ENCODE data around the gene ARHGEF3.
"Not testable (repeated sequence)": the region's sequence is repeated elsewhere in the genome, so short reads cannot be mapped to it uniquely, and the experiment has no call there.

ARHGEF3 gene

GRCh38 chr3:56720849-56721248, 80.9 kb downstream of the ARHGEF3 start:
- DNase-seq = no peak
- no peak overlapping the region for H3K27ac ChIP-seq
- TF ChIP-seq CTCF (IDR thresholded peaks at IDR 0.05; ENCODE audit: low read depth, low read length, missing control alignments) = no peak
- H3K36me3 ChIP-seq (replicated peaks) = no peaks in the 10 kb centered on the region
- H3K4me3 ChIP-seq (ENCODE audit: low read depth, low read length) = no peak overlapping the region
- no peaks in the 10 kb centered on the region for H3K27me3 ChIP-seq (replicated peaks)
- in situ Hi-C loops (cut with HindIII; ENCODE audit: low pct_ligation_motif_present, low sequenced_read_pairs) = loop anchor here (25.0 kb wide), 1 partner anchor 266 kb away; no protein-coding TSS in a partner anchor

- not testable (repeated sequence) for H3K27ac ChIP-seq
- in situ Hi-C loops (cut with HindIII; ENCODE audit: low pct_ligation_motif_present, low sequenced_read_pairs) = loop anchor here (25.0 kb wide), 1 partner anchor 268 kb away; no protein-coding TSS in a partner anchor
Measured at GRCh38 chr3:56718809-56719208, 82.9 kb downstream of the ARHGEF3 start.

DNA sequence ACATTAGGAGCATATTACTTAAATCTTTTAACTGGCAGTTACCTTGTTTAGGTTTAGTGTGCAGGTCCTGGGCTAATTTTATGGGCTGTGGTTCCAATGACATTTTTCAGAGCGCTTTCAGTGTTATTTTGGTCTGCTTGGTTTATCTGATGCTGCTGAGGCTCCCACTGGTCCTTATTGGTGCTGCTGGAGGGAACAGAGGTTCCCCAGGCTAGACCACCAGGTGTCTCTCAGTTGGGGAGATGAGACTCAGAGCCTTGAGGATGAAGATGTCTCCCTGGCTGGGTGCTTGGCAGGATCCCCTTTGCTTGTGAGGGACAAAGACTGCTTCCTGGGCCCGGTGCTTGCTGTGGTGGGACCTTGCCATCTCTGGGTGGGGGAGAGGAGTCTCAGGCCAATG, 90.4 kb downstream of the ARHGEF3 start:
- Histone ChIP-seq H3K27me3 (replicated peaks) (no peaks in the 10 kb centered on the region), H3K27ac (no peak overlapping the region), H3K4me3 (ENCODE audit: low read depth, low read length) (no peak overlapping the region), H3K36me3 (replicated peaks) (no peaks in the 10 kb centered on the region)
- no peak for DNase-seq
- in situ Hi-C loops (cut with HindIII; ENCODE audit: low pct_ligation_motif_present, low sequenced_read_pairs) = loop anchor here (25.0 kb wide), 1 partner anchor 276 kb away; no protein-coding TSS in a partner anchor
- no peak for TF ChIP-seq CTCF (IDR thresholded peaks at IDR 0.05; ENCODE audit: low read depth, low read length, missing control alignments)

More at GRCh38 chr3:56718809-56719208, 82.9 kb downstream of the ARHGEF3 start:
- H3K4me3 ChIP-seq (ENCODE audit: low read depth, low read length); DNase-seq; H3K27me3 ChIP-seq (replicated peaks); H3K36me3 ChIP-seq (replicated peaks): not testable (repeated sequence)

DNA sequence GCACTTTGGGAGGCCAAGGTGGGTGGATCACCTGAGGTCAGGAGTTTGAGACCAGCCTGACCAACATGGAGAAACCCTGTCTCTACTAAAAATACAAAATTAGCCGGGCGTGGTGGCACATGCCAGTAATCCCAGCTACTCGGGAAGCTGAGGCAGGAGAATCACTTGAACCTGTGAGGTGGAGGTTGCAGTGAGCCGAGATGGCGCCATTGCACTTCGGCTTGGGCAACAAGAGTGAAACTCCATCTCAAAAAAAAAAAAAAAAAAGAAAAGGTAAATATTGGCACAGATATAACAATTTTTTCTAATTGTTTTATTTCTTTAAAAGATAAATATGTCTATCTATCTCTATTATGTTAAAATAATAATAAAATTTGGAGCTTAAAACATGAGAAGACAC, 94.3 kb downstream of the ARHGEF3 start:
- not testable (repeated sequence) for H3K27ac ChIP-seq; DNase-seq; H3K4me3 ChIP-seq (ENCODE audit: low read depth, low read length); H3K27me3 ChIP-seq (replicated peaks); H3K36me3 ChIP-seq (replicated peaks)
- in situ Hi-C loops (cut with HindIII; ENCODE audit: low pct_ligation_motif_present, low sequenced_read_pairs) = loop anchor here (25.0 kb wide), 1 partner anchor 280 kb away; no protein-coding TSS in a partner anchor

GRCh38 chr3:56706629-56707028, 95.1 kb downstream of the ARHGEF3 start:
- in situ Hi-C loops (cut with HindIII; ENCODE audit: low pct_ligation_motif_present, low sequenced_read_pairs) = loop anchor here (25.0 kb wide), 1 partner anchor 281 kb away; no protein-coding TSS in a partner anchor
- Histone ChIP-seq H3K36me3 (replicated peaks) (no peaks in the 10 kb centered on the region), H3K4me3 (ENCODE audit: low read depth, low read length) (no peak overlapping the region), H3K27me3 (replicated peaks) (no peaks in the 10 kb centered on the region), H3K27ac (no peak overlapping the region)
- no peak for DNase-seq
- TF ChIP-seq CTCF (IDR thresholded peaks at IDR 0.05; ENCODE audit: low read depth, low read length, missing control alignments) = no peak

GRCh38 chr3:56704706-56705105, 97.0 kb downstream of the ARHGEF3 start:
- Histone ChIP-seq H3K27me3 (replicated peaks) (no peaks in the 10 kb centered on the region), H3K36me3 (replicated peaks) (no peaks in the 10 kb centered on the region), H3K27ac (no peak overlapping the region), H3K4me3 (ENCODE audit: low read depth, low read length) (no peak overlapping the region)
- no peak for TF ChIP-seq CTCF (IDR thresholded peaks at IDR 0.05; ENCODE audit: low read depth, low read length, missing control alignments)
- DNase-seq = no peak
- in situ Hi-C loops (cut with HindIII; ENCODE audit: low pct_ligation_motif_present, low sequenced_read_pairs) = loop anchor here (25.0 kb wide), 1 partner anchor 283 kb away; no protein-coding TSS in a partner anchor

Data from brain microvascular endothelial cell (primary cell).